GM12865 (cell line): ENCODE results near the gene LDLRAD2.
"Not testable (repeated sequence)": the region's sequence is repeated elsewhere in the genome, so short reads cannot be mapped to it uniquely, and the experiment has no call there.

Experiments
- DNase-seq: peaks from one replicate; pipeline ENCODE4 v3.0.0; 2010; ENCODE audit warnings: low read depth
- H3K4me3 ChIP-seq: 2 replicates; pipeline ENCODE4 v1.5.1; 2011; ENCODE audit warnings: mild to moderate bottlenecking, low read depth, low read length, control low read depth
- CTCF ChIP-seq: IDR thresholded peaks from 2 replicates; pipeline ENCODE4 v1.5.1; 2011; ENCODE audit warnings: low read length, control low read depth, low read depth, inconsistent platforms; ENCODE audit not compliant: insufficient read depth; ENCODE audit errors: missing control alignments

The LDLRAD2 gene

GRCh38 chr1:21811875-21812305 lies at the start of gene LDLRAD2:
LDLRAD2 (plus strand) TSS chr1:21812265; CDS start chr1:21812452, 187 bp downstream.
- no peak for TF ChIP-seq CTCF
- no peak for DNase-seq
- H3K4me3 ChIP-seq: no peak within 1 kb of the TSS

- DNase-seq: peak; percentile 70
- peak overlapping the region; percentile 48 for H3K4me3 ChIP-seq
These were observed 48.8 kb upstream of the LDLRAD2 start for GRCh38 chr1:21763236-21763635.

GRCh38 chr1:21763694-21764419 lies 48.2 kb upstream of the LDLRAD2 start:
- peak overlapping the region; percentile 48 for H3K4me3 ChIP-seq
- DNase-seq: peak; percentile 59
- TF ChIP-seq CTCF: no peak

More at GRCh38 chr1:21763236-21763635, 48.8 kb upstream of the LDLRAD2 start:
- no peak for TF ChIP-seq CTCF

- no peak for TF ChIP-seq CTCF
- peak overlapping the region; percentile 48 for H3K4me3 ChIP-seq
- peak; percentile 84 for DNase-seq
These were observed 47.2 kb upstream of the LDLRAD2 start for GRCh38 chr1:21764615-21765423.

- no peak for TF ChIP-seq CTCF
- DNase-seq: no peak
- H3K4me3 ChIP-seq: no peak overlapping the region
These were observed 45.9 kb upstream of the LDLRAD2 start for GRCh38 chr1:21766210-21766609.

GRCh38 chr1:21767106-21767505 lies 45.0 kb upstream of the LDLRAD2 start:
- H3K4me3 ChIP-seq, DNase-seq: not testable (repeated sequence)

- H3K4me3 ChIP-seq: no peak overlapping the region
- DNase-seq: no peak
- no peak for TF ChIP-seq CTCF
These were observed 41.9 kb upstream of the LDLRAD2 start for GRCh38 chr1:21770201-21770600.

- not testable (repeated sequence) for DNase-seq, H3K4me3 ChIP-seq
These were observed 41.5 kb upstream of the LDLRAD2 start for GRCh38 chr1:21770602-21771001.

GRCh38 chr1:21771672-21772071 lies 40.4 kb upstream of the LDLRAD2 start:
- not testable (repeated sequence) for DNase-seq, H3K4me3 ChIP-seq
